ENCODE measurements around the gene MST1R.
A peak's percentile ranks its signal among the peaks of the same experiment; 100 is the strongest.

Gene MST1R

GRCh38 chr3:49868862-49869466, 34.7 kb downstream of the MST1R start:
- Mint-ChIP-seq H3K4me1 (peaks cover 56% of the 10 kb centered on the region), H3K4me3 (peak overlapping the region; percentile 70), H3K9me3 (no peaks in the 10 kb centered on the region), H3K27ac (no peak overlapping the region), H3K36me3 (ENCODE audit: low read depth) (no peaks in the 10 kb centered on the region), H3K27me3 (ENCODE audit: low read depth, poor library complexity) (peaks cover 28% of the 10 kb centered on the region)
- DNase-seq, result peak; percentile 53
- no peak for TF ChIP-seq CTCF (IDR thresholded peaks at IDR 0.05)

DNA sequence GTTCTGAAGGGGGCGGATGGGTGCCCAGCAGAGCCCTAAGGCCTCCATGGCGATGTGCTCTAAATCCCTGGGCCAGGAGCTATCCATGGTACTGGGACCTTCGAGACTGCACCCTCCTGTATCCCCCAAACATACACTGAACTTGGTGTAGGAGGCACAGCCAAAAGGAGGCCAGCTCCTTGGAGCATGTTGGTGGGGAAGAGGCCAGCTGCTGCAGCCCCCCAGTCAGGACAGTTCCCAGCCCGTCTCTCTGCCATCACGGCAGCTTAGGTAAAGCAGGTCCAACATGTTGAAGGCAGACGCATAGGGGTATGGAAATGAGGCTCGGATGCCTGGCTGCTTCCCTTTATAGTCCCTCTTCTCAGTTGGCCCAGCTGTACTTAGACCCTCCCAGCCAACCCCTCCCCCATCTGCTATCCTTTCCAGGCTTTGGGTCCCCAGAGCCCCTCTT, 35.8 kb downstream of the MST1R start:
- H3K27ac Mint-ChIP-seq, result no peak overlapping the region
- peaks cover 28% of the 10 kb centered on the region for H3K27me3 Mint-ChIP-seq (ENCODE audit: low read depth, poor library complexity)
- no peak for TF ChIP-seq CTCF (IDR thresholded peaks at IDR 0.05)
- H3K4me1 Mint-ChIP-seq, result peaks cover 53% of the 10 kb centered on the region
- no peaks in the 10 kb centered on the region for H3K36me3 Mint-ChIP-seq (ENCODE audit: low read depth)
- peak overlapping the region; percentile 70 for H3K4me3 Mint-ChIP-seq
- peak; percentile 83 for DNase-seq
- no peaks in the 10 kb centered on the region for H3K9me3 Mint-ChIP-seq

DNA sequence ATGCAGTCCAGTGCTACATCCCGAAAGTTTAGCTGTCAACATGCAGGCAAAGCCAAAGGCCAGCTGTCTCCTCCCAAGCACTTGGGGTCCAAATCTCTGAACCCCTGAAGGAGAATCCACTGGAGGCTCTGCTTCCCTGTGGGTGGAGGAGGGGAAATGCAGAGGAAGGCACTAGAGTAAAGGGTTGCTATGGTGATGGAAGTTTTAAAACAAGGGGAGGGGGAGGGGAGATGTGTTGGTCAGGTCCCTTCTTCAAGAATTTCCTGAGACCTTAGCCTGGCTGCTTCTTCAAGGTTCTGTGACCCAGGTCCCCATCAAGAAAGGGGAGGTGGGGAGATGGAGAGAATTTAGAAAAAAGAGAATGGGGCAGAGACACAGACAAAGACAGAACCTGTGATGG, 36.3 kb downstream of the MST1R start:
- H3K27ac Mint-ChIP-seq, result no peak overlapping the region
- H3K4me1 Mint-ChIP-seq, result peaks cover 49% of the 10 kb centered on the region
- no peaks in the 10 kb centered on the region for H3K36me3 Mint-ChIP-seq (ENCODE audit: low read depth)
- TF ChIP-seq CTCF (IDR thresholded peaks at IDR 0.05), result no peak
- H3K27me3 Mint-ChIP-seq (ENCODE audit: low read depth, poor library complexity), result peaks cover 30% of the 10 kb centered on the region
- no peak for DNase-seq
- H3K9me3 Mint-ChIP-seq, result no peaks in the 10 kb centered on the region
- H3K4me3 Mint-ChIP-seq, result peak overlapping the region; percentile 70

DNA sequence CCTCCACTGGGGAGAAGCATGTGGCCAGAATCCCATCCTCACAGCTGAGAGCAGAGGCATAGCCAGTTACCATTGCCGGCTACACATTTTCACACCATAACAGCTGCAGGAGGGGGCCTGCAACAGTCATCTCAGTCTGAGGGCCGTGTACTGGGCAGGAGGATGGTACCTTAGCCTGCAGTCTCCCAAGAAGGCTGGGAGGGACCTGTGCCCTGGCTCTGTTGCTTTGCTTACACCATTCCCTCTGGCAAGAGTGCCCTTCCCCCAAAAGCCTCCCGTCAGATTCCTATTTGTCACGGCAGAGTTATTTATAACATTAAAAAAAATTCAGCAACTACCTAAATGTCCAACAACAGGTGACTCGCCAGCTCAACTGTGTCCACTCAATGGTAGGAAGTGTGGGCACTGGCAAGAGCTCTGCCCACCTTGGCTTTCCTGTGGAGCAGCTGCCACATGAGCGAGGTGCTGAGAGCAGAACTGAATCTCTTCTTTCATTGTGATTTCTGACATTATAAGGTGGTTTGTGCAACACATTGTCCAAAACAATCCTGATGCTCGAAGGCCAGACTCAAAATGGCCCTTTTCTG, 38.4 kb downstream of the MST1R start:
- no peak for DNase-seq
- TF ChIP-seq CTCF (IDR thresholded peaks at IDR 0.05), result no peak
- Mint-ChIP-seq H3K4me1 (peaks cover 37% of the 10 kb centered on the region), H3K27ac (no peak overlapping the region), H3K4me3 (no peak overlapping the region), H3K9me3 (no peaks in the 10 kb centered on the region), H3K27me3 (ENCODE audit: low read depth, poor library complexity) (peaks cover 20% of the 10 kb centered on the region), H3K36me3 (ENCODE audit: low read depth) (no peaks in the 10 kb centered on the region)

DNA sequence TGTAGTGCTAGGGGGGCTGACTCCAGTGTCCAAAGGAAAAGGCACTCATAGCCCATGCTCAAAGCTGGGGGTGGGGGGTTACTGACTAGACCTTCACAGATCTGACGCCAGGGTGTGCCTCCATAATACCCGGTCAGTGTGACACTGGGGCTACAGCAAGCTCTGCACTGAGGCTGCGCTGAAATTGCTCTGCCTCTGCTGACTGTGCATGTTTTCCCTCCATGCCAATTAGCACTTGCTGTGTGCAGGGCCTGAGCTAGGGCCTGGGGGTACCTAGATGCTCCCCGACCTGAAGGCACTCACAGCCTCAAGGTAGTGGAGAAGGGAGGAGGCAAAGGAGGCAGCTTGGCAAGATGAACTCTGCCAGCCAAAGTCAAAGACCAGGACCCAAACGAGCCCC, 39.2 kb downstream of the MST1R start:
- Mint-ChIP-seq H3K27me3 (ENCODE audit: low read depth, poor library complexity) (peaks cover 16% of the 10 kb centered on the region), H3K4me3 (no peak overlapping the region), H3K27ac (no peak overlapping the region), H3K9me3 (no peaks in the 10 kb centered on the region), H3K4me1 (peaks cover 37% of the 10 kb centered on the region), H3K36me3 (ENCODE audit: low read depth) (no peaks in the 10 kb centered on the region)
- no peak for TF ChIP-seq CTCF (IDR thresholded peaks at IDR 0.05)
- no peak for DNase-seq

All from nephron progenitor cell (in vitro differentiated cells).